Caki2 (cell line): ENCODE data around the gene AEBP2. TPM values are rescaled to one million over a fixed set of nuclear protein-coding genes. Genes with fewer than 3 reads are reported as not detected.
"Not testable (repeated sequence)": the region's sequence is repeated elsewhere in the genome, so short reads cannot be mapped to it uniquely, and the experiment has no call there.

Source experiments
- DNase-seq: peaks from one replicate; pipeline ENCODE4 v3.0.0-alpha.2; 2015; ENCODE audit warnings: low read depth
- in situ Hi-C: cut with HindIII; loops from 2 replicates; pipeline ENCODE4 v1.10.0; 2016; ENCODE audit warnings: low sequenced_read_pairs, low pct_unique_long_range_greater_than_20kb, mixed read lengths
- total RNA-seq: library from RNA; depleted of rRNA; stranded (reverse); fragments of >200 nt; shearing (Covaris generic); gene quantifications from 2 replicates; pipeline ENCODE4 v1.2.3, GENCODE V29; 2014; ENCODE audit warnings: low replicate concordance; rRNA removed

AEBP2 gene
- total RNA-seq = 10.0 and 22.8 TPM in 2 replicates

GRCh38 chr12:19439059-19440018 lies at the start of gene AEBP2:
Gene AEBP2, plus strand, starts transcription at chr12:19439492. Its CDS starts 208 bp downstream, at chr12:19439700.
- in situ Hi-C loops = no loop called here
- DNase-seq = peak; percentile 91

GRCh38 chr12:19390051-19390598 lies 49.2 kb upstream of the AEBP2 start:
- peak; percentile 73 for DNase-seq
- in situ Hi-C loops = no loop called here

- in situ Hi-C loops = not testable (repeated sequence)
Measured at GRCh38 chr12:19392644-19393043, 46.6 kb upstream of the AEBP2 start.

GRCh38 chr12:19394385-19394784 lies 44.9 kb upstream of the AEBP2 start:
- DNase-seq = no peak
- in situ Hi-C loops = no loop called here

More at GRCh38 chr12:19392644-19393043, 46.6 kb upstream of the AEBP2 start:
- not testable (repeated sequence) for DNase-seq

- no peak for DNase-seq
- in situ Hi-C loops = no loop called here
Measured at GRCh38 chr12:19397534-19397933, 41.8 kb upstream of the AEBP2 start.

- no peak for DNase-seq
- in situ Hi-C loops = no loop called here
Measured at GRCh38 chr12:19398376-19399363, 40.6 kb upstream of the AEBP2 start.

- in situ Hi-C loops, DNase-seq: not testable (repeated sequence)
Measured at GRCh38 chr12:19400649-19401285, 38.5 kb upstream of the AEBP2 start.

- in situ Hi-C loops = no loop called here
Measured at GRCh38 chr12:19402211-19402610, 37.1 kb upstream of the AEBP2 start.

GRCh38 chr12:19402743-19403431 lies 36.4 kb upstream of the AEBP2 start:
- no peak for DNase-seq
- in situ Hi-C loops = no loop called here

More at GRCh38 chr12:19402211-19402610, 37.1 kb upstream of the AEBP2 start:
- DNase-seq = no peak

GRCh38 chr12:19404242-19404880 lies 34.9 kb upstream of the AEBP2 start:
- no peak for DNase-seq
- in situ Hi-C loops = no loop called here

GRCh38 chr12:19409376-19409775 lies 29.9 kb upstream of the AEBP2 start:
- no peak for DNase-seq
- in situ Hi-C loops = no loop called here

GRCh38 chr12:19410211-19410610 lies 29.1 kb upstream of the AEBP2 start:
- no peak for DNase-seq
- in situ Hi-C loops = no loop called here

GRCh38 chr12:19410629-19411185 lies 28.6 kb upstream of the AEBP2 start:
- in situ Hi-C loops = no loop called here
- DNase-seq = no peak

- DNase-seq = no peak
- in situ Hi-C loops = no loop called here
Measured at GRCh38 chr12:19411234-19412204, 27.8 kb upstream of the AEBP2 start.

- in situ Hi-C loops = no loop called here
- no peak for DNase-seq
Measured at GRCh38 chr12:19412844-19413243, 26.4 kb upstream of the AEBP2 start.
